Mammary epithelial cell (primary cell): ENCODE measurements around the gene ZNF384.

Experiments
- CTCF ChIP-seq, 2 donors: IDR thresholded peaks in 1 of 2; conservative IDR thresholded peaks in 1 of 2; 2 replicates each; pipeline ENCODE4 v1.5.1; 2011 to 2012; ENCODE audit warnings: inconsistent platforms in 2 of 2, low read length in 2 of 2, mild to moderate bottlenecking in 2 of 2, control low read depth in 1 of 2, low read depth in 1 of 2; ENCODE audit not compliant: insufficient read depth in 1 of 2; ENCODE audit errors: extremely low read depth in 1 of 2
- EZH2 ChIP-seq: IDR thresholded peaks from 2 replicates; pipeline ENCODE4 v1.6.1; 2012; ENCODE audit warnings: low read length, inconsistent platforms, borderline replicate concordance

GRCh38 chr12:6662906-6663742, 26.1 kb downstream of the ZNF384 start, which contains the start of gene ING4:
- no peak for TF ChIP-seq CTCF (conservative IDR thresholded peaks at IDR 0.05 in 1 of 2, IDR thresholded peaks at IDR 0.05 in 1 of 2; ENCODE audit: extremely low read depth in 1 of 2, insufficient read depth in 1 of 2, low read depth in 1 of 2, low read length in 2 of 2)
- no peak for TF ChIP-seq EZH2
